ENCODE results near the gene MPZL1. TPM values are rescaled to one million over a fixed set of nuclear protein-coding genes. Genes with fewer than 3 reads are reported as not detected.

MPZL1 gene
- total and polyA plus RNA-seq, 2 of the 8 experiments (the other 6 are each of a cell fraction or from before 2014, with no cell fraction given): 37.8 to 120 TPM

DNA sequence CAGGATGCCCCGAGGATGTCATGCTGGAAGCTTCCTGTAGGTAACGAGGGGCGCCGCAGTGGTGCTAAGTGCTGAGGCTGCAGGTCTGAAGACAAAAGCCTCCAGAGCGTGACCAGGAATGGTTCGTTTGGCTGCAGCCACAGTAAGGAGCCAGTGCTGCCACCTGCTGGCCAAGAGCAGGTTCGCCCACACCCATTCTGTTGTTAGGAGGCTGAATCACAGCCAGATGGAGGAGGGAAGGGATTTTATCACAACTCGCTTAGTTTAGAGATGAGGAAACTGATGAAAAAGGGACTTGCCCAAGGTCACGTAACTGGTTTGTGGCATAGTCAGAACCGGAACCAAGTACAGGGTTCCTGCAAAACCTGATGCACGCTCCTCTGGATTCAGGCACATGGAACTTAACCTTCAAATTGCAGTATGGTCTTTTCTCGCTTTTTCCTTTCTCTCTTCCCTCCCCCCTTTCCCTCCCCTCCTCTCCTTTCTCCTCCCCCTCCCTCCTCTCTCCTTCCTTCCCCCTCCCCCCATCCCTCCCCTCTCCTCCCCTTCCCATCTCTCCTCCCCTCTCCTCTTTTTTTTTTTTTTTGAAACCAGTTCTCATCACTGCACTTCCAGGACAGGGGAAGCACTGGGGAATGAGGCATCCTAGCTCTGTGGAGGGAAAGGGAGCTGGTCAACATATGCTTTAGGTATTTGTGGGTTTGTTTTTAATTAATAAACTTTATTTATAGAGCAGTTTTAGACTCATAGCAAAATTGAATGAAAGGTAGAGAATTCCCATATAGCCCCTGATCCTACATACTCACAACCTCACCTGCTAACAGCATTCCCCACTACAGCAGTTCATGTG, 81.8 kb downstream of the MPZL1 start:
- peak overlapping the region; percentile 59; the same call in 1 of the 2 replicates for H3K27ac ChIP-seq (ENCODE audit: low read depth, low read length)
- no peak overlapping the region for H2BK120ac ChIP-seq (replicated peaks; ENCODE audit: low read depth, low read length)
- H2BK12ac ChIP-seq (ENCODE audit: low read depth, low read length): no peak overlapping the region
- H4K20me1 ChIP-seq (replicated peaks in 1 of 2; ENCODE audit: control insufficient read depth in 1 of 2, insufficient read depth in 2 of 2, low read length in 2 of 2): no peaks in the 10 kb centered on the region
- no peak overlapping the region; the same call in 1 of the 2 replicates for H2BK5ac ChIP-seq (ENCODE audit: low read depth, low read length)
- no peaks in the 10 kb centered on the region for H3K27me3 ChIP-seq (replicated peaks in 1 of 4; ENCODE audit: control insufficient read depth in 3 of 4, extremely low read depth in 1 of 4, insufficient read depth in 3 of 4, low read length in 3 of 4)
- H3K14ac ChIP-seq (ENCODE audit: insufficient read length): no peak overlapping the region
- H3K4me2 ChIP-seq (ENCODE audit: insufficient read depth in 1 of 2, low read depth in 2 of 2, low read length in 2 of 2): peak overlapping the region in 1 of 2 experiments; percentile 65; a peak in 3 of 4 replicates
- H4K8ac ChIP-seq (ENCODE audit: extremely low read depth, insufficient read depth, low read length): no peak overlapping the region
- no peak overlapping the region for H2AK5ac ChIP-seq (ENCODE audit: low read depth, low read length)
- no peaks in the 10 kb centered on the region; a peak in 2 of 8 replicates for H3K36me3 ChIP-seq (ENCODE audit: control insufficient read depth in 2 of 4, insufficient read depth in 4 of 4, low read length in 3 of 4)
- FAIRE-seq (peak; percentile 82), DNase-seq (ENCODE audit: low read depth in 1 of 2, low spot score in 2 of 2) (peak; percentile 92 to 95)
- peak overlapping the region in 1 of 4 experiments; percentile 38; a peak in 1 of 8 replicates for H3K4me3 ChIP-seq (ENCODE audit: extremely low read depth in 1 of 4, insufficient read depth in 2 of 4, low read depth in 3 of 4, low read length in 4 of 4)
- peak overlapping the region; percentile 98; the same call in 1 of the 2 replicates for H2BK15ac ChIP-seq (ENCODE audit: low read length)
- CTCF ChIA-PET (ENCODE audit: partially characterized antibody): interaction anchor here (0.7 to 2.8 kb wide), 13 partner anchors 10 to 88 kb away, joined by 3 to 16 read pairs (median 3); no protein-coding TSS in a partner anchor
- no peak overlapping the region for H4K91ac ChIP-seq (replicated peaks; ENCODE audit: insufficient read length, low read length)
- no peaks in the 10 kb centered on the region for H3K4me1 ChIP-seq (replicated peaks in 1 of 4; ENCODE audit: control insufficient read depth in 3 of 4, insufficient read depth in 4 of 4, low read length in 3 of 4)
- H2BK20ac ChIP-seq (ENCODE audit: low read length): no peak overlapping the region
- H3K56ac ChIP-seq (replicated peaks; ENCODE audit: insufficient read length, low read depth, low read length): no peak overlapping the region
- peak overlapping the region; percentile 100 for H2AFZ ChIP-seq (ENCODE audit: low read length)
- peak overlapping the region in 1 of 4 experiments; percentile 14; a peak in 1 of 7 replicates for H3K9ac ChIP-seq (replicated peaks in 1 of 4; ENCODE audit: extremely low read depth in 1 of 4, low read depth in 3 of 4, low read length in 3 of 4)
- no peaks in the 10 kb centered on the region for H3K79me2 ChIP-seq (ENCODE audit: control insufficient read depth in 1 of 2, insufficient read depth in 2 of 2, low read length in 2 of 2)
- 18% methylated on average over 11 of the region's 12 CpGs; no CpG with 5 or more reads in 1 of the 2 experiments for WGBS, 2 experiments (ENCODE audit: extremely low coverage in 1 of 2, insufficient coverage in 1 of 2, insufficient read length in 1 of 2, insufficient replicate concordance in 2 of 2, low coverage in 1 of 2, low lambda C conversion rate in 2 of 2, missing lambda C conversion rate in 1 of 2)
- POLR2A ChIA-PET (ENCODE audit: partially characterized antibody): interaction anchor here (0.6 to 0.9 kb wide), 2 partner anchors 14 to 19 kb away, joined by 3 to 4 read pairs; no protein-coding TSS in a partner anchor
- no peak overlapping the region for H3K23ac ChIP-seq (ENCODE audit: insufficient read length)
- H3K9me3 ChIP-seq (ENCODE audit: insufficient read depth in 2 of 2, low read depth in 1 of 2, low read length in 1 of 2): peaks cover 14% of the 10 kb centered on the region in 2 experiments
- H3K4ac ChIP-seq (replicated peaks; ENCODE audit: insufficient read length, low read depth, low read length): no peak overlapping the region
- no peak overlapping the region for H4K5ac ChIP-seq (ENCODE audit: insufficient read length, low read depth, low read length)
- no peak overlapping the region; the same call in 1 of the 2 replicates for H3K18ac ChIP-seq (ENCODE audit: extremely low read depth, low read length)
- H3K79me1 ChIP-seq (ENCODE audit: low read depth, low read length): no peaks in the 10 kb centered on the region
- H3K23me2 ChIP-seq (ENCODE audit: low read depth, low read length): no peaks in the 10 kb centered on the region
- 0 out of 2 replicates have a peak, but pooled peaks have one; percentile 3 for TF ChIP-seq TEAD4 (IDR thresholded peaks at IDR 0.05; ENCODE audit: low read depth, low read length)
- TF ChIP-seq HDAC2 (IDR thresholded peaks at IDR 0.05; ENCODE audit: borderline replicate concordance in 1 of 2, low read depth in 2 of 2, low read length in 2 of 2): no peak
- no peak for TF ChIP-seq HDAC6 (IDR thresholded peaks at IDR 0.05; ENCODE audit: low read depth, low read length)
- TF ChIP-seq SP1 (IDR thresholded peaks at IDR 0.05; ENCODE audit: low read depth, low read length): no peak
- TF ChIP-seq RXRA (IDR thresholded peaks at IDR 0.05; ENCODE audit: insufficient read depth, low read depth, low read length): no peak
- peak; percentile 73 for TF ChIP-seq ASH2L (IDR thresholded peaks at IDR 0.05; ENCODE audit: low read length)
- no peak for TF ChIP-seq JUND (IDR thresholded peaks at IDR 0.05; ENCODE audit: low read length)
- peak; percentile 47; the same call in 1 of the 2 replicates for TF ChIP-seq CREB1 (IDR thresholded peaks at IDR 0.05)
- TF ChIP-seq RAD21 (IDR thresholded peaks at IDR 0.05 in 1 of 2, conservative IDR thresholded peaks at IDR 0.05 in 1 of 2; ENCODE audit: low read depth in 2 of 2, low read length in 2 of 2): peak; percentile 83 to 89
- no peak for TF ChIP-seq JUN (IDR thresholded peaks at IDR 0.05; ENCODE audit: low read depth, low read length)
- TF ChIP-seq SIRT6 (IDR thresholded peaks at IDR 0.05; ENCODE audit: low read length): no peak
